ENCODE results near the gene CRYBA1.
A peak's percentile ranks its signal among the peaks of the same experiment; 100 is the strongest.

Gene CRYBA1

GRCh38 chr17:29283961-29284360 lies 37.3 kb downstream of the CRYBA1 start:
- no peak for DNase-seq

GRCh38 chr17:29289852-29290251 lies 43.2 kb downstream of the CRYBA1 start:
- no peak for DNase-seq

- peak; percentile 75 for DNase-seq
Observed at GRCh38 chr17:29291163-29291752, 44.6 kb downstream of the CRYBA1 start.

GRCh38 chr17:29292071-29292991 lies 45.7 kb downstream of the CRYBA1 start:
- DNase-seq = peak; percentile 87

- peak; percentile 87 for DNase-seq
Observed at GRCh38 chr17:29292992-29293889, 46.6 kb downstream of the CRYBA1 start.

- DNase-seq = peak; percentile 99
Observed at GRCh38 chr17:29293890-29294579, 47.4 kb downstream of the CRYBA1 start, which contains the start of gene NUFIP2. Gene NUFIP2 (minus strand): TSS chr17:29294148. CDS start chr17:29294059, 89 bp downstream.

GRCh38 chr17:29294580-29294900 lies 47.9 kb downstream of the CRYBA1 start:
- DNase-seq = no peak

- DNase-seq = no peak
Observed at GRCh38 chr17:29295420-29295819, 48.8 kb downstream of the CRYBA1 start.

- DNase-seq = no peak
Observed at GRCh38 chr17:29299031-29299430, 52.4 kb downstream of the CRYBA1 start.

- DNase-seq = no peak
Observed at GRCh38 chr17:29303386-29303785, 56.7 kb downstream of the CRYBA1 start.

Data from NCI-H69 (cell line).